AG10803 (cell line): ENCODE data around the gene RGS6.
A peak's percentile ranks its signal among the peaks of the same experiment; 100 is the strongest.
"Not testable (repeated sequence)": the region's sequence is repeated elsewhere in the genome, so short reads cannot be mapped to it uniquely, and the experiment has no call there.

Experiments used
- DNase-seq: peaks from one replicate; pipeline ENCODE4 v3.0.0; 2010; ENCODE audit warnings: low read depth
- H3K4me3 ChIP-seq: 2 replicates; pipeline ENCODE4 v1.5.1; 2011; ENCODE audit warnings: mild to moderate bottlenecking, low read length, control low read depth
- TF ChIP-seq, protein P1 (sequence below): conservative IDR thresholded peaks from 2 replicates; pipeline ENCODE4 v1.5.1; 2011; ENCODE audit warnings: mild to moderate bottlenecking, low read length, control low read depth, inconsistent platforms

The RGS6 gene

GRCh38 chr14:72472845-72473244 is 540.6 kb downstream of the RGS6 start:
- no peak for DNase-seq

GRCh38 chr14:72476657-72477499 is 544.6 kb downstream of the RGS6 start:
- H3K4me3 ChIP-seq = no peak overlapping the region
- DNase-seq = peak; percentile 79
- TF ChIP-seq, protein P1, sequence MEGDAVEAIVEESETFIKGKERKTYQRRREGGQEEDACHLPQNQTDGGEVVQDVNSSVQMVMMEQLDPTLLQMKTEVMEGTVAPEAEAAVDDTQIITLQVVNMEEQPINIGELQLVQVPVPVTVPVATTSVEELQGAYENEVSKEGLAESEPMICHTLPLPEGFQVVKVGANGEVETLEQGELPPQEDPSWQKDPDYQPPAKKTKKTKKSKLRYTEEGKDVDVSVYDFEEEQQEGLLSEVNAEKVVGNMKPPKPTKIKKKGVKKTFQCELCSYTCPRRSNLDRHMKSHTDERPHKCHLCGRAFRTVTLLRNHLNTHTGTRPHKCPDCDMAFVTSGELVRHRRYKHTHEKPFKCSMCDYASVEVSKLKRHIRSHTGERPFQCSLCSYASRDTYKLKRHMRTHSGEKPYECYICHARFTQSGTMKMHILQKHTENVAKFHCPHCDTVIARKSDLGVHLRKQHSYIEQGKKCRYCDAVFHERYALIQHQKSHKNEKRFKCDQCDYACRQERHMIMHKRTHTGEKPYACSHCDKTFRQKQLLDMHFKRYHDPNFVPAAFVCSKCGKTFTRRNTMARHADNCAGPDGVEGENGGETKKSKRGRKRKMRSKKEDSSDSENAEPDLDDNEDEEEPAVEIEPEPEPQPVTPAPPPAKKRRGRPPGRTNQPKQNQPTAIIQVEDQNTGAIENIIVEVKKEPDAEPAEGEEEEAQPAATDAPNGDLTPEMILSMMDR = no peak

More at GRCh38 chr14:72472845-72473244, 540.6 kb downstream of the RGS6 start:
- no peak overlapping the region for H3K4me3 ChIP-seq
- TF ChIP-seq, protein P1 = no peak

- not testable (repeated sequence) for DNase-seq
Measured at GRCh38 chr14:72477578-72477977, 545.3 kb downstream of the RGS6 start.

GRCh38 chr14:72478471-72478893 is 546.3 kb downstream of the RGS6 start:
- TF ChIP-seq, protein P1 = no peak
- no peak overlapping the region for H3K4me3 ChIP-seq
- no peak for DNase-seq

More at GRCh38 chr14:72477578-72477977, 545.3 kb downstream of the RGS6 start:
- H3K4me3 ChIP-seq = not testable (repeated sequence)

- TF ChIP-seq, protein P1 = no peak
- no peak for DNase-seq
- no peak overlapping the region for H3K4me3 ChIP-seq
Measured at GRCh38 chr14:72479461-72479931, 547.3 kb downstream of the RGS6 start.

- TF ChIP-seq, protein P1 = no peak
- no peak overlapping the region for H3K4me3 ChIP-seq
- no peak for DNase-seq
Measured at GRCh38 chr14:72480464-72481243, 548.4 kb downstream of the RGS6 start.

GRCh38 chr14:72483311-72483710 is 551.1 kb downstream of the RGS6 start:
- no peak overlapping the region for H3K4me3 ChIP-seq
- DNase-seq = no peak
- TF ChIP-seq, protein P1 = no peak
